Trophoblast cell (in vitro differentiated cells and primary cell): ENCODE measurements around the gene MDGA2.

ENCODE experiments used
- DNase-seq, 2 donors: peaks; one replicate each; pipeline ENCODE4 v3.0.0-alpha.2; 2016
- H2AFZ ChIP-seq: 2 replicates; pipeline ENCODE4 v1.6.1; 2013; ENCODE audit warnings: low read length, moderate library complexity, mild to moderate bottlenecking; ENCODE audit not compliant: insufficient read depth, poor library complexity
- H2AK5ac ChIP-seq: 2 replicates; pipeline ENCODE4 v1.6.1; 2013; ENCODE audit warnings: mild to moderate bottlenecking, low read length
- H2BK120ac ChIP-seq: 2 replicates; pipeline ENCODE4 v1.6.1; 2013; ENCODE audit warnings: low read length, mild to moderate bottlenecking, moderate library complexity; ENCODE audit not compliant: insufficient read depth, poor library complexity
- H2BK12ac ChIP-seq: 2 replicates; pipeline ENCODE4 v1.6.1; 2013; ENCODE audit warnings: mild to moderate bottlenecking, low read length, moderate library complexity
- H2BK5ac ChIP-seq: 2 replicates; pipeline ENCODE4 v1.6.1; 2013; ENCODE audit warnings: low read length, low read depth, moderate library complexity, mild to moderate bottlenecking; ENCODE audit not compliant: poor library complexity
- H3K14ac ChIP-seq: 2 replicates; pipeline ENCODE4 v1.6.1; 2013; ENCODE audit warnings: mild to moderate bottlenecking, low read length
- H3K18ac ChIP-seq: 2 replicates; pipeline ENCODE4 v1.6.1; 2013; ENCODE audit warnings: mild to moderate bottlenecking, low read length
- H3K23ac ChIP-seq: 2 replicates; pipeline ENCODE4 v1.6.1; 2013; ENCODE audit warnings: low read length
- H3K27ac ChIP-seq: 2 replicates; pipeline ENCODE4 v1.5.1; 2013; ENCODE audit warnings: low read depth, mild to moderate bottlenecking, inconsistent platforms, low read length, moderate library complexity
- H3K27me3 ChIP-seq: 2 replicates; pipeline ENCODE4 v1.6.1; 2013; ENCODE audit warnings: inconsistent platforms, mild to moderate bottlenecking, low read length, moderate library complexity; ENCODE audit not compliant: insufficient read depth
- H3K36me3 ChIP-seq, 2 experiments: 1 replicate in 1 of 2; 2 replicates in 1 of 2; pipeline ENCODE4 v1.6.1; 2013; ENCODE audit warnings: low read length in 2 of 2, mild to moderate bottlenecking in 2 of 2, moderate library complexity in 1 of 2; ENCODE audit not compliant: insufficient read depth in 2 of 2, control insufficient read depth in 1 of 2
- H3K4ac ChIP-seq: 2 replicates; pipeline ENCODE4 v1.6.1; 2013; ENCODE audit warnings: low read depth, mild to moderate bottlenecking, low read length, moderate library complexity
- H3K4me1 ChIP-seq, 2 experiments: 1 replicate in 1 of 2; 2 replicates in 1 of 2; pipeline ENCODE4 v1.6.1; 2013; ENCODE audit warnings: low read length in 2 of 2, mild to moderate bottlenecking in 2 of 2, moderate library complexity in 1 of 2; ENCODE audit not compliant: insufficient read depth in 2 of 2, control insufficient read depth in 1 of 2
- H3K4me2 ChIP-seq: 2 replicates; pipeline ENCODE4 v1.6.1; 2013; ENCODE audit warnings: inconsistent platforms, mild to moderate bottlenecking, low read length, moderate library complexity
- H3K4me3 ChIP-seq: 2 replicates; pipeline ENCODE4 v1.5.1; 2013; ENCODE audit warnings: mild to moderate bottlenecking, low read depth, low read length, inconsistent platforms
- H3K79me1 ChIP-seq: one replicate; pipeline ENCODE4 v1.6.1; 2013; ENCODE audit warnings: low read length
- H3K79me2 ChIP-seq: 2 replicates; pipeline ENCODE4 v1.6.1; 2013; ENCODE audit warnings: low read length, mild to moderate bottlenecking; ENCODE audit not compliant: control insufficient read depth, insufficient read depth, poor library complexity
- H3K9ac ChIP-seq: 2 replicates; pipeline ENCODE4 v1.6.1; 2013; ENCODE audit warnings: mild to moderate bottlenecking, low read length
- H3K9me3 ChIP-seq: 2 replicates; pipeline ENCODE4 v1.6.1; 2013; ENCODE audit warnings: low read depth, mild to moderate bottlenecking, control low read depth, inconsistent platforms, low read length; ENCODE audit not compliant: insufficient read depth
- H4K12ac ChIP-seq: 2 replicates; pipeline ENCODE4 v1.6.1; 2013; ENCODE audit warnings: low read depth, mild to moderate bottlenecking, low read length, moderate library complexity
- H4K8ac ChIP-seq: 2 replicates; pipeline ENCODE4 v1.6.1; 2013; ENCODE audit warnings: low read depth, mild to moderate bottlenecking, low read length, moderate library complexity
- H4K91ac ChIP-seq: one replicate; pipeline ENCODE4 v1.6.1; 2013; ENCODE audit warnings: low read depth, mild to moderate bottlenecking, low read length, moderate library complexity
- WGBS: extraction: QIAGEN DNeasy Blood & Tissue Kit; methylation state at CpG from one replicate; pipeline ENCODE4 v1.1.7; 2013; ENCODE audit warnings: missing lambda C conversion rate; ENCODE audit not compliant: insufficient read length, insufficient coverage; ENCODE audit errors: extremely low coverage; 5-methylcytosine and 5-hydroxymethylcytosine counted together

Gene MDGA2

DNA sequence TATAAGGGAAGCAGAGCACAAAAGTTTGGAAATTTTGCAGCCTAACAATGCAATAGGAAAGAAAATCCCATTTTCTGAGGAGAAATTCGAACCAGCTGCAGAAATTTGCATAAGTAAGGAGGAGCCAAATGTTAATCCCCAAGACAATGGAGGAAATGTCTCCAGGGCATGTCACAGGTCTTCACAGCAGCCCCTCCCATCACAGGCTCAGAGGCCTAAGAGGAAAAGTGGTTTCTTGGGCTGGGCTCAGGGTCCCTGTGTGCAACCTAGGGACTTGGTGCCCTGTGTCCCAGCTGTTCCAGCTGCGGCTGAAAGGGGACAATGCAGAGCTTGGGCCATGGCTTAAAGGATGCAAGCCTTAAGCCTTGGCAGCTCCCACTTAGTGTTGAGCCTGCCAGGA is 190.0 kb downstream of the MDGA2 start:
- Histone ChIP-seq H3K18ac (no peak overlapping the region), H2BK120ac (no peak overlapping the region), H2BK12ac (no peak overlapping the region), H3K4me1 (no peaks in the 10 kb centered on the region), H4K91ac (no peak overlapping the region), H2BK5ac (no peak overlapping the region), H3K14ac (no peak overlapping the region), H2AK5ac (no peak overlapping the region), H3K9me3 (peaks cover 2% of the 10 kb centered on the region), H3K4me2 (no peak overlapping the region), H4K12ac (no peak overlapping the region), H3K9ac (no peak overlapping the region), H3K4me3 (no peak overlapping the region), H3K4ac (no peak overlapping the region), H3K27ac (no peak overlapping the region), H3K23ac (no peak overlapping the region), H3K79me1 (no peaks in the 10 kb centered on the region), H3K27me3 (no peaks in the 10 kb centered on the region), H2AFZ (no peak overlapping the region), H3K79me2 (no peaks in the 10 kb centered on the region), H4K8ac (no peak overlapping the region), H3K36me3 (no peaks in the 10 kb centered on the region)
- no peak for DNase-seq
- no CpG with 5 or more reads among the region's 2 CpGs for WGBS

DNA sequence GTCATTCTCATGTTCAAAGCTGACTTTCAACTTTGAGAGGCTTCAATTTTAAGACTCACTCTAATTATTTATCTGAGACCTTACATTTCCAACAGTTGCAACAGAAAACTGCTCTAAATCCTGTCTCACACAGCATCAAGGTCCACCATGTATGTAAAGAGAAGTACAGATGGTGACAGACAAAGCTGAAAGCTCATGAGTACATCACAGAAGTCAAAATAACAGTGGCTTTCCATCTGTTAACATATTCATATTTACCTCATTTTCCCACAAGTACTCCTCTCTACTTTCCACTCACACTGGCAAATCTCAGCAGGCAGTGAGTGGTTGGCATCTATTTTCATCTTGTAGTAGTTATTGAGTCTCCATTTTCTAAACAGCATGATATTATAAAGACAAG is 192.0 kb downstream of the MDGA2 start:
- Histone ChIP-seq H3K4me1 (no peaks in the 10 kb centered on the region), H3K18ac (no peak overlapping the region), H3K9ac (no peak overlapping the region), H2AK5ac (no peak overlapping the region), H3K27me3 (no peaks in the 10 kb centered on the region), H3K4me3 (no peak overlapping the region), H2BK120ac (no peak overlapping the region), H3K79me2 (no peaks in the 10 kb centered on the region), H3K4ac (no peak overlapping the region), H3K9me3 (peaks cover 2% of the 10 kb centered on the region), H4K12ac (no peak overlapping the region), H3K14ac (no peak overlapping the region), H3K23ac (no peak overlapping the region), H4K8ac (no peak overlapping the region), H2BK12ac (no peak overlapping the region), H2AFZ (no peak overlapping the region), H3K79me1 (no peaks in the 10 kb centered on the region), H3K36me3 (no peaks in the 10 kb centered on the region), H2BK5ac (no peak overlapping the region), H4K91ac (no peak overlapping the region), H3K4me2 (no peak overlapping the region), H3K27ac (no peak overlapping the region)
- no peak for DNase-seq

DNA sequence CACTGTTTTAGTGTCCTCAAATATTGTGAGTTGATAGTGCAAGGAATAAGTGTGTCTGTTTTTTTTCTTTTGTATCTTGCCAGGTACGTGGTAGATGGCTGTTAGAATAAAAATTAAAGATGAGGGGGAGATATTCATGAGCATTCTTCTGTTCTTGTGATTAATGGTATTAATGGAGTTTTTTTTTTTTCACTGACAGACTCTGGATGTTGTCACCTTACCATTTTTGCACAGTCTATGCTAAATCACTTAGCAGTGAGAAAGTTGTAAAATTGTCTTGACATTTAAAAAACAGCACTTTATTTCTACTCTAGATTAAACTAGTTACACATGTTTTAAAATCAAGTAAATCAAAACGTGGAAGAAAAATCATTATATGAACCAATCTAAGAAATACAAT is 204.3 kb downstream of the MDGA2 start:
- H2AFZ ChIP-seq = no peak overlapping the region
- no peaks in the 10 kb centered on the region for H3K79me1 ChIP-seq
- H3K27ac ChIP-seq = no peak overlapping the region
- H2BK5ac ChIP-seq = no peak overlapping the region
- no peak overlapping the region for H4K91ac ChIP-seq
- H3K4me1 ChIP-seq = no peaks in the 10 kb centered on the region
- no CpG with 5 or more reads among the region's 2 CpGs for WGBS
- H2AK5ac ChIP-seq = no peak overlapping the region
- H3K27me3 ChIP-seq = no peaks in the 10 kb centered on the region
- no peaks in the 10 kb centered on the region for H3K79me2 ChIP-seq
- H3K18ac ChIP-seq = no peak overlapping the region
- H3K36me3 ChIP-seq = no peaks in the 10 kb centered on the region
- no peak overlapping the region for H3K4me2 ChIP-seq
- H2BK12ac ChIP-seq = no peak overlapping the region
- no peak overlapping the region for H3K9ac ChIP-seq
- H4K12ac ChIP-seq = no peak overlapping the region
- H3K23ac ChIP-seq = no peak overlapping the region
- H3K4ac ChIP-seq = no peak overlapping the region
- H2BK120ac ChIP-seq = no peak overlapping the region
- no peak overlapping the region for H3K14ac ChIP-seq
- H3K9me3 ChIP-seq = no peaks in the 10 kb centered on the region
- no peak overlapping the region for H3K4me3 ChIP-seq
- no peak for DNase-seq
- H4K8ac ChIP-seq = no peak overlapping the region

DNA sequence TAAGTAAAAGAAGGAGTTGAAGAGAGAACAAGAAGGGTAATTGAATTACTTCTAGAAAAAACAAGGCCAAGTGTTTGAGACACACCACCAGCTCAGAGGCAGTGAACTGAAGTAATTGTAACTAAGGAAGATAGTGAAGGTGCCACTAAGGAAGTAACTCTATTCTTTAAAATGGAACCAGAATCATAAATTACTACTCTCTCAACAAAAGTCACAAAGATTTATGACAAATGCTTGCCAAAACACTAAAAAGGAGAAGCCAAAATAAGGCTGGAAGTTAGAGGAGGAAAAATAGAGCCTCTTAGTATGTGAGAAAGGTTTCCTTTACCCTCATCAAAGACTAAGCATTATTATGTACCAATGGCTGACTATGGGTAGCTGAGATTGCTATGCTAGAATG is 208.5 kb downstream of the MDGA2 start:
- no peak overlapping the region for H3K18ac ChIP-seq
- H3K4ac ChIP-seq = no peak overlapping the region
- H4K8ac ChIP-seq = no peak overlapping the region
- H3K4me1 ChIP-seq = no peaks in the 10 kb centered on the region
- H4K12ac ChIP-seq = no peak overlapping the region
- no peak overlapping the region for H2BK120ac ChIP-seq
- H3K4me3 ChIP-seq = no peak overlapping the region
- H3K14ac ChIP-seq = no peak overlapping the region
- no peak overlapping the region for H3K27ac ChIP-seq
- DNase-seq = no peak
- no peaks in the 10 kb centered on the region for H3K9me3 ChIP-seq
- no peak overlapping the region for H3K9ac ChIP-seq
- no peak overlapping the region for H2BK5ac ChIP-seq
- H2BK12ac ChIP-seq = no peak overlapping the region
- no peaks in the 10 kb centered on the region for H3K79me1 ChIP-seq
- H3K23ac ChIP-seq = no peak overlapping the region
- no peaks in the 10 kb centered on the region for H3K27me3 ChIP-seq
- H2AFZ ChIP-seq = no peak overlapping the region
- H3K79me2 ChIP-seq = no peaks in the 10 kb centered on the region
- no peak overlapping the region for H2AK5ac ChIP-seq
- H4K91ac ChIP-seq = no peak overlapping the region
- H3K4me2 ChIP-seq = no peak overlapping the region
- H3K36me3 ChIP-seq = no peaks in the 10 kb centered on the region

DNA sequence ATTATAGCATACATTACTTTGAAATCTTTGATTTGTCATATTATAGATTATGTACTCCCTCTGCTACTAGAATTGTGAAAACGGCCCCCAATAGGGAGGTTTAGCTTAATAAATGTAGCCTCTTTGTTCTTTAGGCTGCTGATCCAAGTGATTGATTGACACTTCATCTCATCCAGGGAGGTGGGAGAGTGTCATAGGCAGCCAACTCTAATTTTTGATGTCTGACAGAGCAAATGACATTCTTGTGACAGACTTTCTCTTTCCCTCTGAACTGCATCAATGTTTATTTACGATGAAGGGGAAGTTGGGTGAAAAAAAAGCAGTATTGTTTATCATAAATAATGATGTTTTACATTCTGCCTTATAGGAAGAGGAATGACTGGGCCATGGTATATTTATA is 221.4 kb downstream of the MDGA2 start:
- H3K4me1 ChIP-seq = no peaks in the 10 kb centered on the region
- H3K9ac ChIP-seq = no peak overlapping the region
- H3K27ac ChIP-seq = no peak overlapping the region
- H3K18ac ChIP-seq = no peak overlapping the region
- no peaks in the 10 kb centered on the region for H3K79me2 ChIP-seq
- H2BK120ac ChIP-seq = no peak overlapping the region
- no peak overlapping the region for H3K4me2 ChIP-seq
- no peak overlapping the region for H2AFZ ChIP-seq
- H4K91ac ChIP-seq = no peak overlapping the region
- no peak overlapping the region for H3K4ac ChIP-seq
- no peak overlapping the region for H4K8ac ChIP-seq
- no peaks in the 10 kb centered on the region for H3K9me3 ChIP-seq
- H3K23ac ChIP-seq = no peak overlapping the region
- H3K36me3 ChIP-seq = no peaks in the 10 kb centered on the region
- DNase-seq = no peak
- no peaks in the 10 kb centered on the region for H3K79me1 ChIP-seq
- no peak overlapping the region for H2BK12ac ChIP-seq
- no peak overlapping the region for H3K4me3 ChIP-seq
- H4K12ac ChIP-seq = no peak overlapping the region
- H3K27me3 ChIP-seq = no peaks in the 10 kb centered on the region
- no peak overlapping the region for H3K14ac ChIP-seq
- no peak overlapping the region for H2BK5ac ChIP-seq
- no peak overlapping the region for H2AK5ac ChIP-seq
- WGBS = no CpG with 5 or more reads among the region's 2 CpGs
